IPS-18c (cell line): ENCODE results near the gene PARP16.

ENCODE experiments used
- H3K4me3 ChIP-seq: 2 replicates; pipeline ENCODE4 v1.7.0; 2013; ENCODE audit warnings: low read depth, mild to moderate bottlenecking, low read length, moderate library complexity; ENCODE audit not compliant: insufficient read depth
- H3K9me3 ChIP-seq: one replicate; pipeline ENCODE4 v1.6.1; 2013; ENCODE audit warnings: mild to moderate bottlenecking, low read length, moderate library complexity; ENCODE audit not compliant: control insufficient read depth, insufficient read depth

PARP16 gene

DNA sequence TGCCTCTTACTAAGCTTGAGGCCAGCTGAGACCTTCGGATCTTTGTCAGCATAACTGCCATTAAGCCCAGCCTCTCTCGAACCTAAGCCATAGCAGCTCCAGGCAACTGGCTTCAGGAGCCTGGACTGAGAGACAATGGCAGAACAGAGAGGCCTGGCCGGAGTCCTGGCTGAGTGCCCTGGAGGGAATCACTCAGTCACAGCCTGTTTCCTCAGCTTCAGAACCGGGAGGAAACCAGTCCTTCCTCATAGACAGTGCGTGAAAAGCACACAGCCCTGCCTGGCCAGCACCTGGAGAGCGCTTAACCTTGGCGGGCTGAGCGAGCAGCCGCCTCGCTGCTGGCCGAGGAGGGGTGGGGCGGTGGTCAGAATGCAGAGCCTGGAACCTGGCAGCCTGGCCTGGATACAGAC, 39.4 kb upstream of the PARP16 start:
- H3K9me3 ChIP-seq = peaks cover 2% of the 10 kb centered on the region
- no peak overlapping the region for H3K4me3 ChIP-seq

DNA sequence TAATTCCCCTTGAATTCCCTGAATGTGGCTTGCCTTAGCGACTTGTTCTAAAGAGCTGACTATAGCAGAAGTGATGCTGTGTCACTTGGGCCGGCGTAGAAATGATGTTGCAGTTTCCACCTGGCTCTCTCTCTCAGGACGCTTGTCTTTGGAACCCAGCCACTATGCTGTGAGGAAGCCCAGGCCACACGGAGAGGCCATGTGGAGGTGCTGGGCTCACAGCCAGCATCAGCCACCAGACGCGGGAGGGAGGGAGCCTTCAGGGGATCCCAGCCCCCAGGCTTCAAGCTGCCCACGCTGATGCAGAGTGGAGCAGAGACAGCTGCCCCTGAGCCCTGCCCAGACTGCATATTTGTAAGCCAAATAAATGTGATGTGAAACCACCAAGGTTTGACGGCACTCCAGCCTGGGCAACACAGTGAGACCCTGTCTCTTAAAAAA, 36.4 kb upstream of the PARP16 start:
- peaks cover 2% of the 10 kb centered on the region for H3K9me3 ChIP-seq
- H3K4me3 ChIP-seq = no peak overlapping the region

DNA sequence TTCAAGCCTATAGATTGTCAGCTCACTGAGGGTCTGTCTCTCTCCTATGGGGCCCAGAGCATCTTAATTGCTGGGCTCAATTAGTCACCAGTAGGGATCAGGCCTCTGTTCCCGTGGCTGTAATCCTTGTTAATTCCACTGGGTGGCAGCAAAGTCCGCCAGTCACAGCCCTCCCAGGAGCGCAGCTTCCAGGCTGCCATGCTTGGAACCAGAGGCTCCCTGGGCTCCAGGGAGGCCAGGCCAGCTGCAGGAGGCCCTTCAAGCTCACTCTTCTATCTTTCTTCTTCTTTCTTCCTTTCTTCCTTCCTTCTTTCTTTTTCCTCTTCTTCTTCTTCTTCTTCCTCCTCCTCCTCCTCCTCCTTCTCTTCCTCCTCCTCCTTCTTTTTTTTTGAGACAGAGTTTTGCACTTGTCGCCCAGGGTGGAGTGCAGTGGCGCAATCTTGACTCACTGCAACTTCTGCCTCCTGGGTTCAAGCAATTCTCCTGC, 32.2 kb upstream of the PARP16 start:
- no peak overlapping the region for H3K4me3 ChIP-seq
- H3K9me3 ChIP-seq = no peaks in the 10 kb centered on the region

DNA sequence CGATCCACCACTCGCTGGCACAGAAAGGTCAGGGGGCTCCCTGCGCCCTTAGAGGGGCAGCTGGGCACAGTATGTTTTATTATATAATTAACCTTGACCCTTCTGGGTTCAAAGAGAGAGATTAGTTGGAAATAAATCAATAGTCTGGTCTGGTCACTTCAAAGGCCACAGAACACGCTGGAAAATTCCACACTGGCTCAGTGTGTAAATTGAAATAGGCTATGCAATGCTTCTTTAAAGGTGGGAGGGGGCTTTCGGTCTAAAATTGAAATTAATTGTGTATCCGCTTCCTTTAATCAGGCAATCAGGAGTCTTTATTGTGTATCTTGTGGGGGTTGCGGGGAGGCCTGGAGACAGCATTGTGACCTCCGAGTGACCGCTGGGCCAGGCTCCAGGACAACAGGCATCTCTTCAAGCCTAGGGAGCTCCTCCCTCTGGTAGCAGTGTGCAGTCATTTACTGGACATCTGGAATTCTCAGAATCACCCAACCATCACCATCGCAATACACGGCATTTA, 25.8 kb upstream of the PARP16 start:
- H3K9me3 ChIP-seq = no peaks in the 10 kb centered on the region
- no peak overlapping the region for H3K4me3 ChIP-seq

DNA sequence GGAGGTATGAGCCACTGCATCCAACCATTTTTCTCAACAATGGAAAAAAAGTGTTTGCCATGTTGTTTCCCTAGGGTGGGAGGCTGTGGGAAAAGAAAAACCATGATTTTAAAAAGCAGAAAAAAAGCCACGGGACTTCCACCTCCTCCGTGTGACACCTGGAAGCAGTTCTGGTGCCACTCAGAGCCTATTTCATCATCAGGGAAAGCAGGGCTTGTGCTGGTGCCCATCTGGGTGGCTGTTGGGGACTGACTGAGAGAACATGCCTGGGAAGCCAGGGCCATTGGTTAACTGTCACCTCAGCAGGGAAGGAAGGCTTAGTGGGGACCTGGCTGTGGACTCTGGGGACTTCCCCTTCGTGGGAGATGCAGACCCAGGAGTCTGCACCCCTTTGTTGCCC, 25.1 kb upstream of the PARP16 start:
- Histone ChIP-seq H3K9me3 (no peaks in the 10 kb centered on the region), H3K4me3 (no peak overlapping the region)

DNA sequence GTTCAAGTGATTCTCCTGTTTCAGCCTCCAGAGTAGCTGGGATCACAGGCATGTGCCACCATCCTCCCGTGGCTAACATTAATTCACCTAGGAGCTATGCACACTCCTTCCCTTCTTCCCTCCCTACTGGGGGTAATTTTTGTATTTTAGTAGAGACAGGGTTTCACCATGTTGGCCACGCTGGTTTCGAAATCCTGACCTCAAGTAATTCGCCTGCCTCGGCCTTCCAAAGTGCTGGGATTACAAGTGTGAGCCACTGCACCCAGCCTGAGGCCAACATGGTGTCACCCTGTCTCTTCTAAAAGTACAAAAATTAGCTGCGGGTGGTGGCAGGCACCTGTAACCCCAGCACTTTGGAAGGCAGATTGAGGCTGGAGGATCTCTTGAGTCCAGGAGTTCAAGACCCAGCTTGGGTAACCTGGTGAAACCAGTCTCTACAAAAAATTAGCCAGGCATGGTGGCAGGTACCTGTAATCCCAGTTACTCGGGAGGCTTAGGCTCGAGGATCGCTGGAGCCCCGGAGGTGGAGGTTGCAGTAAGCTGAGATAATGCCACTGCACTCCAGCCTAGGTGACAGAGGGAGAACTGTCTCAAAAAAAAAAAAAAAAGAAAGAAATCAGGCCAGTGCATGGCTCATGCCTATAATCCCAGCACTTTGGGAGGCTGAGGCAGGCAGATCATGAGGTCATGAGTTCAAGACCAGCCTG, 23.9 kb upstream of the PARP16 start:
- H3K9me3 ChIP-seq = no peaks in the 10 kb centered on the region
- no peak overlapping the region for H3K4me3 ChIP-seq

DNA sequence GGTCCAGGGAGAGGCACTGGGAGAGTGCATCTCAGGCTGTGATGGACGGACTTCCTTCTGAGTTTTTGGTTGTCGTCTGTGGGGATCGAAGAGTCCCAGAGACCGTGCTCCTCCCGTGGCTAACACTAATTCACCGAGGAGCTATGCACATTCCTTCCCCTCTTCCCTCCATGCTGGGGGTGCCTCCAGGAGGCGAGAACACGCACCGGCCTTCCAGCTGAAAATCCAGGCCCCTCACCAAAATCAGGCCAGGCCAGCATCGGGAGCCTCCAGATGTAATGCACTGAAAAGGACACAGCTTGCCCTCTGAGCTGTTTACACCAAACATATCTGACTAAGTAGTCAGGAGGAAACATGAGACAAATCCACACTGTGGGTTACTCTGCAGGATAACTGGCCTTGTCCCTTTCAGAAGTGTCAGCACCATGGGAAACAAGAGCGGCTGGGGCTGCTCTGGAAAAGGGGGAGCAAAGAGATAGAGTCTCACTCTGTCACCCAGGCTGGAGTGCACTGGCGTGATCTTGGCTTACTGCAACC, 23.3 kb upstream of the PARP16 start:
- Histone ChIP-seq H3K4me3 (no peak overlapping the region), H3K9me3 (no peaks in the 10 kb centered on the region)

DNA sequence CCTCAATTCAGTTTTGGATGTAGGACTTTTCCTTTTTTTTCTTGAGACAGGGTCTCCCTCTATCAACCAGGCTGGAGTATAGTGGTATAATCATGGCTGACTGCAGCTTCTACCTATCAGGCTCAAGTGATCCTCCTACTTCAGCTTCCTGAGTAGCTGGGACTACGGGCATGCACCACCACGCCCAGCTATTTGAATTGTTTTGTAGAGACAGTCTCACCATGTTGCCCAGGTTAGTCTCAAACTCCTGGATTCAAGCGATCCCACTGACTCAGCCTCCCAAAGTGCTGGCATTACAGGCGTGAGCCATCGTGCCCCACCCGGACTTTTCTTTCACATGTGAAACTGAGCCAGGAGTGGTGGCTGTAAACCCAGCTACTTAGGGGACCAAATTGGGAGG, 21.3 kb upstream of the PARP16 start:
- Histone ChIP-seq H3K9me3 (no peaks in the 10 kb centered on the region), H3K4me3 (no peak overlapping the region)

DNA sequence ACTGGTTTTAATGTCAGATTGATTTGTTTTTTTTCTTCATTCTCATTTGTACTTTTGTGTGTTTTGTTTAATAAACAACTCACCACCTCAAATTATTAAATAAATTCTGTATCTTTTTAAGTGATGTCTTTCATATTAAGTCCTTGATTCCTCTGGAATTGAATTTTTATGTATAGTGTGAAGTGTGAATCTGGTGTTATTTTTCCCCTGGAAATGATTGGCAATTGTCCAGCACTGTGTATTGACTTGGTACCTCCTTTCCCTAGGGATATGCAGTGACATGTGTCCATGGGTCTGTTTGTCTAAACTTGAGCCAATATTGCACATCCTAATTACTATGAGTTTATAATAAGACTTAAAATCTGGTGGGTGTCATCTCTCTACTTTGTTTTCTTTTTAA, 19.9 kb upstream of the PARP16 start:
- no peak overlapping the region for H3K4me3 ChIP-seq
- H3K9me3 ChIP-seq = no peaks in the 10 kb centered on the region

DNA sequence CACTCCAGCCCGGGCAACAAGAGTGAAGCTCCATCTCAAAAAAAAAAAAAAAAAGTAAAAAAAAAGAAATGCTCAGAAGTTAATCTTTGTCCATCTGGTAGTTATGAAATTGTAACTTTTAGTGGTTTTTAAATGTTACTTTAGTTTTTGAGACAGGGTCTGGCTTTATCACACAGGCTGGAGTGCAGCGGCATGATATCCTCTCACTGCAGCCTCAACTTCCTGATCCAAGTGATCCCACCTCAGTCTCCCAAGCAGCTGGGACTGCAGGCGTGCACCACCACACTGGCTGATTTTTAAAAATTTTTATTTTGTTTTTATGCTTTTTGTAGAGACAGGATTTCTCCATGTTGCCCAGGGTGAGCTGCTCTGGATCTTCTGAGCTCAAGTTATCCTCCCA, 19.1 kb upstream of the PARP16 start:
- H3K4me3 ChIP-seq = no peak overlapping the region
- H3K9me3 ChIP-seq = no peaks in the 10 kb centered on the region

DNA sequence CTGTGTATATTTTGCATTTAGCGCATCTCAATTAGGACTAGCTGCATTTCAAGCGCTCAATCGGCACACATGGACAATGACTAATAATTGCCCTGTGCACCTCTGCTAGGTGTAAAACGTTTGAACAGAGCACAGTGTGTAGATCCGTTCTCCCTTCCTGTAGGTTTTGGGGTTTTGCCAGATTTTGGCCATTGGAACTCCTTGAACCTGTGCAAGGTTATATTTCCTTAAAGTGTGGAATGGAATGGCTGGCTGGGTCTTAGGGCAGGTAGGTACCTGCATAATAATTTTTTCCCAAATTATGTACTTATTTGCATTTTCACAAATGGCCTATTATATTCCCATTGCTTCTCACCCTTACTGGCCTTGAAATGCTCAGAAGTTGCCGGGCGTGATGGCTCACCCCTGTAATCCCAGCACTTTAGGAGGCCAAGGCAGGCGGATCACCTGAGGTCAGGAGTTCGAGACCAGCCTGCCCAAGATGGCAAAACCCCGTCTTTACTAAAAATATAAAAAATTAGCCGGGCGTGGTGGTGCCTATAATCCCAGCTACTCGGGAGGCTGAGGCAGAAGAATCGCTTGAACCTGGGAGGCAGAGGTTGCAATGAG, 18.6 kb upstream of the PARP16 start:
- H3K4me3 ChIP-seq = no peak overlapping the region
- no peaks in the 10 kb centered on the region for H3K9me3 ChIP-seq

DNA sequence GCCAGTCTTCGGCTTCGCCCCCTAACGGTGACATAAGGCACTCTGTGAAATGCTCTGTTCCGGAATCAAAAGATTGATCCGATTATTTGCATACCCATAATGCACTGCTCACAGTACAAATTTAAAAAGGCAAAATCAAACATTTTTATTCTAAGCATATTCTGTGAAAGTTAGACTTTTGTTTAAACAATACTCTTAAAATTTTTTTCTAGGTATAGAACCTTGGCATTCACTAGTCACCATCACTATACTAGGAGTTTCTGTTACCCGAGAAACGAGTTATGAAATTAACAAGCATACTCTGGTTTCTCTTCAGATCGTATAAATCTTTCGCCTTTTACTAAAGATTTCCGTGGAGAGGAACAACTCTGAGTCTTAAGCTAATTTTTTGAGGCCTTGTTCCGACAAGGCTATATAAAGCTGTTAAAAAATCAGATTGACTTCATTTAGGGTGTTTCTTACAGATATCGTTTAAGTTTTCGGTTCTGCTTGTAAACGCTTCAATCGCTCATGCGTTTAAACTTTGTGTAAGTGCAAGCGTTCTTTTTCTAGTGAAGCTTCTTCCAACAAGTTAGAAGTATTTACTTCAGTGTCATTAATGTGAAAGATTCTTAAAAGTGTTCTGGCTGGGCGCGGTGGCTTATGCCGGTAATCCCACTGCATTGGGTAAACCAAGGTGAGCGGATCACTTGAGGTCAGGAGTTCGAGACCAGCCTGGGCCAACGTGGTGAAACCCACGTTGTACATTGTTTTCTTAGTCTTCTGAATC, 17.9 kb upstream of the PARP16 start, which contains the start of gene RNU5B-1:
Gene RNU5B-1, plus strand, starts transcription at position 297 of the 769 bp plus-strand sequence.
- Histone ChIP-seq H3K4me3 (peak within 1 kb of the TSS; percentile 29), H3K9me3 (no peaks in the 10 kb centered on the region)

DNA sequence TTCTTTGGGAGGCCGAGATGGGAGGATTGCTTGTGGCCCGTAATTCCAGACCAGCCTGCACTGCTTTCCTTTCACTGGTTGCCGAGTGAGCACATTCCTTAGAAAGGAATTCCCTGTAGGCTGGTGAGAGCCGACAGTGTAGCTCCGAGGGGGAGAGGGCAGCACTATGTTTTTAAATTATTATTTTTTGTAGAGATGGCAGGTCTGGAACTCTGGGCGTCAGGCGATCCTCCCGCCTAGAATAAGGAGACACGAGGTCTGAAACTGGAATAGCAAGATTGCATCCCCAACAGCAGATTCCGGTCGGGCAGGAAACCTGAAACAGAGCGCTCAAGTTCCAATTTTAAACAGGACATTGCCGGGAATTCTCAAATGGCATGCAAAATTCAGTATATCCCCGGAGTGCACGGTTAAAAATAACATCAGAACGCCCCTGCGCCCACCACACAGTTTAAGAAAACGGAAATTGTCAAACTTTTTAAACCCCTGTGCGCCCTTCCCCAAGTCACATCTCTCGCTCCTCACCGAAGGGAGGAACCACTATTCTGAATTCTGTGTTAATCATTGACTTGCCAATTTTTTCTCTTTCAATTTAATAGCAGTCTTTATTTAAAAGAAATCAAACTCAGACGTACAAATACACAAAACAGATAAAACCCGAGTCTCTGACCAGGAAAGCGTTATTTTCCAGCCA, 17.2 kb upstream of the PARP16 start:
- peak overlapping the region; percentile 29 for H3K4me3 ChIP-seq
- H3K9me3 ChIP-seq = no peaks in the 10 kb centered on the region

DNA sequence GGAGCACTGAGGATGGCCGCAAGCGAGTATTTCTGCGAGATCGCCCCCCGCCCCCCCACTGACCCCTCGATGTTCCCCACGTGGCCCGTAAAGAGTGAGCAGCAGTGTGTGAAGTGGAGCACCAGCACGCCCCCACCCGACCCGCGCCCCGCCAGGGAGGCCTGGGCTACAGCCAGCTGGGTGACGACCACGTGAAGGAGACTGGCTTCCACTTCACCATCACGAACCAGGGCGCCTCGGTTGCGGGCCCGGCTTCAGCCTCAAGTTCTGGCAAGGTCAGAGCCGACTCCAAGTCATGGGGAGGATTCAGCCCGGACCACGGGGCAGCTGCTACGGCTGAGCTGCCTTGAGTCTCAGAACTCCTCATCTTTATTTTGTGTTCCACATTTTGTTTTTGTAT, 15.4 kb upstream of the PARP16 start:
- no peaks in the 10 kb centered on the region for H3K9me3 ChIP-seq
- H3K4me3 ChIP-seq = no peak overlapping the region

DNA sequence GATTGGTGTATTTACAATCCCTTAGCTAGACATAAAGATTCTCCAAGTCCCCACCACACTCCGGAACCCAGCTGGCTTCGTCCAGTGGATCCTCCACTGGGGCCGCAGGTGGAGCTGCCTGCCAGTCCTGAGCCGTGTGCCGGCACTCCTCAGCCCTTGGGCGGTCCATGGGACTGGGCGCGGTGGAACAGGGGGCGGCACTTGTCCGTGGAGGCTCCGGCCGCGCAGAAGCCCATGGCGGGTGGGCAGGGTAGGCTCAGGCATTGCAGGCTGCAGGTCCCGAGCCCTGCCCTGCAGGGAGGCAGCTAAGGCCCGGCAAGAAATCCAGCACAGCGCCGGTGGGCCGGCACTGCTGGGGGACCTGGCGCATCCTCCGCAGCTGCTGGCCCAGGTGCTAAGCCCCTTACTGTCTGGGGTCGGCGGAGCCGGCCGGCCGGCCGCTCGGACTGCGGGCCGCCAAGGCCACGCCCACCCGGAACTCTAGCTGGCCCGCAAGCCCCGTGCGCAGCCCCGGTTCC, 14.3 kb upstream of the PARP16 start:
- peak overlapping the region; percentile 43 for H3K4me3 ChIP-seq
- no peaks in the 10 kb centered on the region for H3K9me3 ChIP-seq

DNA sequence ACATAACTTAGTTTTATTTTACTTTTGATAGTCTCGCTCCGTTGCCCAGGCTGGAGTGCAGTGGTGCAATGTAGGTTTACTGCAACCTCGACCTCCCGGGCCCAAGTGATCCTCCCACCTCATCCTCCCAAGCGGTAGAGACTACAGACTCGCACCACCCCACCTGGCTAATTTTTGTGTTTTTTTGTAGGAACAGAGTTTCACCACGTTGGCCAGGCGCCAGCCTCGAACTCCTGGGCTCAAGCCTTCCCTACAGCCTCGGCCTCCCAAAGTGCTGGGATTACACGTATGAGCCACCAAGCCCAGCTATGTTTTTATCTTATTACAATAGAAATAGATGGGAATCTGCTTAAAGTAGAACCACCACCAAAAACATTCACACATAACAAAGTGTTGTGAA, 12.0 kb upstream of the PARP16 start:
- no peak overlapping the region for H3K4me3 ChIP-seq
- no peaks in the 10 kb centered on the region for H3K9me3 ChIP-seq
